Activated CD4-positive, CD25-positive, alpha-beta regulatory T cell treated with anti-CD3 and anti-CD28 coated beads, Interleukin-2, amount 50 U/mL, for 16 hours (primary cell): ENCODE measurements around the gene VWA5B2.
"Not testable (repeated sequence)": the region's sequence is repeated elsewhere in the genome, so short reads cannot be mapped to it uniquely, and the experiment has no call there.

Source experiments
- DNase-seq: peaks from one replicate; pipeline ENCODE4 v3.0.0-alpha.2; 2020; ENCODE audit warnings: low read depth, low spot score

VWA5B2 gene

GRCh38 chr3:184241447-184242296 is 12.3 kb downstream of the VWA5B2 start:
- DNase-seq = no peak

DNA sequence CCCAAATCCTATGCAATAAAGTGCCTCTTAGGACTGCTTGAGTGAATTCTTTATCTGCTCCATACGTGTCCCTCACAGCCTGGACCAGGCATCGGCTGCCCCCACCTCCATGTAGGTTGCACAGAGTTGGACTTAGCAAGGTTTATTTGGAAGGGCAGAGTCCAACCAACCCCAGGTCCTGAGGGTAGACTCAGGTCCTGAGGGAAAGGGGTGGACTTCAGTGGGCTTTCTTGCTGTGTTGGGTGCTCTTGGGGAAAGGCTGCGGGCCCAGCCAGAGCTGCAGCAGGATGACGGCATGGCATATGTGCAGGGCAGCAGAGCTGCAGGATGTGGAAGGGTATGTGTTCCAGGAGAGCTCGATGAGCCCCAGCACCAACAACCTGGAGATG is 12.9 kb downstream of the VWA5B2 start:
- DNase-seq = no peak

DNA sequence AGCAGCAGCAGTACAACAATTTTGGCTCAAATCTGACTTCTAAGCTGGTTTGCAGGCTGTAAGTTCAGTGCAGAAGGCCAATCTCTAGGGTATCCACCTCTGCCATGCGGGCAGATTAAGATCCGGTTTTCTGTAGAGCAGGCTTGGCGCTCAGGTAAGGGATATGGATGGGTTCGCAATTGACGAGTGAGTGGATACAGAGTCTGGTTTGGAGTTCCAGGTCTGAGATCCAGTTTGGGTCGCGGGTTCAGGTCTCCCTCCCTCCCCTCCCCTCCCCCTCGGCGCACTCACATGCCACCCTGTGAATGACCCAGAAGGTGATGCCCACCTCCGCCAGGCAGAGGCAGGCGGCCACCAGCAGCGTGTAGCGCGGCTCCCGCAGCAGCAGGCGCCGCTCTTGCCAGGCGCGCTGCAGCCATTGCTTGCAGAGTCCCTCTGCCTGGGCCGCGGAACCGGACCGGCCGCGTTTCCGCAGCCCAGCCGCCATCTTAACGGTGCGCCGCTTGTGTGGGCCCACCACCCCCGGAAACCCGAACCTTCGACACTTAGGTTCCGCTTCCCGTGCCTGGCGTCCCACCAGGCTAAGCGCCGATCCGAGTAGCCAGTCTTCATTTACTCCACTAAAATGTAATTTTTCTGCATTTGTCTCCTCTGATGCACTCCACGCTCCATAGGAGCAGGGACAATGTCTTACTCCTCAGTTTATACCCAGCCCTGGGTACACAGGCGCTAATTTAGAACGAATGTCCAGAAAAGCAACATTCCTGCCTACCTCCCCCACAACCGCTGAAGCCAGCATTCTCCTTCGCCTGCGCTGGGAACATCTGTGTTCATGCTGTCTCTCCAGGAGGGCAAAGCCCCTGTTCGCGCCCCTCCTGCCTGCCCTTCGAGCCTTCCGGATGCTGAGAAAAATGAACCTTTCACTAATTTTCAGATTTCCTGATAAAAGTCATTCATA is 19.3 kb downstream of the VWA5B2 start, which contains the start of gene ALG3:
Gene ALG3 (minus strand): TSS at position 509 of the 958 bp plus-strand sequence. CDS start 22 bp downstream, at position 487.
- peak; percentile 75 for DNase-seq

- peak; percentile 90 for DNase-seq
These were observed 20.2 kb downstream of the VWA5B2 start, which contains the start of gene EEF1AKMT4 for GRCh38 chr3:184249412-184250166. Gene EEF1AKMT4 (plus strand): TSS chr3:184249672. CDS start chr3:184249695, 23 bp downstream.

DNA sequence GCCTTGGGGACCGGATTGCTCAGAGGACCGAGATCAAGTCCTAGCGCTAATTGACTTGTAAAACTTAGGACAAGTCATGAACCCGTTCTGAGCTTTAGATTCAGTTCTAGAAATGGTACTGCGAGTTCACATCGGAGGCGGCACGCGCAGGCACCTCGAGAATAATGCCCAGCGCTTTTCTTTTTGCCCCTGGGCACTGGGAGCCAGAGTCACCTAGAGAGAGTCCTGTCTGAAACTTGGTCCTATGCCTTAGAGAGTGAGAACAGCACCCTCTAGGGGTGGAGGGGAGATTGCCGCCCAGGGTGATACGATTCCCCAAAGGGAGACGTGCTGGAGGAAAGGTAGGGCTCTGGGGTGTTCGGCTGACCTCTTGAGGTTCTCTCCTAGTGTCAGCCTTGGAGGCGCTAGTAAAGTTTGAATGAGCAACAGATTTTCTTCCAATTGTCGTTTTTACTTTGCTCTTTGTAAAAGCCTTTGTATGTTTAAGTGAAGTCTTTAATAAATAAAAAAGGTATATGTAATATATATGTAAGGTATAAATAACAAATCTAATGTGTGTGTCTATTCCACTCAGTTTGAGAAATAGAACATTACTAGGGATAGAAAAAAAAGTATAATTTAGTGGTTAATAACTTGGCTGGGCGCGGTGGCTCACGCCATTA is 20.9 kb downstream of the VWA5B2 start:
- DNase-seq = peak; percentile 84

DNA sequence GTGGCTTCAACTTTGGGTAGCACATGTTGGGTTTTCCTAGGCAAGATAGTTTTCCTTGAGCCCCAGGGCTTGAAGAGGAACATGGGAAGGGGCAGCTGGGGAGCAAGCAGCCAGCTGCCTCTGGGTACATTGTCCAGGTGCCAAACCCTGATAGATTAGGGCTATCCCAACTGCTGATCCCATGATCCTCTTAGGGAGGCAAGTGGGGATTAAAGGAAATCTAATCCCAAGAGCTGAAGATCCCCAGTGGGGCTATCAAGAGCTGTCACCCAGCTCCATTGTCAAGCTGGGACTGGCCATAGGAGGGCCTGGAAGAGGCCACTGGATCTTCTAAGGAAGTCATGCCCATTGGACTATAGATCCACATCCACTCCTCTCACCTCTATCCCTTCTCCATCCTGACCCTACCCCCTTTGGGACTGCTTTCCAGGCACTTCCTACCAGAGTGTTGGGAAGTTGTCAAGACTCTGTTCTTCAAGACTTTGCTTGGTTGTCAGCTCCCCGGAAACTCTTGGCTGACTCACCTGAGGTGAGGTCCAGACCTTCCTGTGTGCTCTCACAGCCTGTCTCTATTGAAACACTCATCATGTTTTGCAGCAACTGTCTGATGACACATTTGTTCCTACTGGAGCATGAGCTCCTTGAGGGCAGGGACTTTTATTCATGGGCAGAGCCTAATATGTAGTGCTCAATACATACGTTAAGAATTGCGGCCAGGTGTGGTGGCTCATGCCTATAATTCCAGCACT is 26.1 kb downstream of the VWA5B2 start:
- DNase-seq = no peak

- no peak for DNase-seq
These were observed 27.9 kb downstream of the VWA5B2 start for GRCh38 chr3:184257083-184257915.

GRCh38 chr3:184258926-184259325 is 29.5 kb downstream of the VWA5B2 start:
- no peak for DNase-seq

- DNase-seq = no peak
These were observed 30.1 kb downstream of the VWA5B2 start for GRCh38 chr3:184259396-184259877.

- DNase-seq = no peak
These were observed 30.7 kb downstream of the VWA5B2 start for GRCh38 chr3:184259878-184260723.

DNA sequence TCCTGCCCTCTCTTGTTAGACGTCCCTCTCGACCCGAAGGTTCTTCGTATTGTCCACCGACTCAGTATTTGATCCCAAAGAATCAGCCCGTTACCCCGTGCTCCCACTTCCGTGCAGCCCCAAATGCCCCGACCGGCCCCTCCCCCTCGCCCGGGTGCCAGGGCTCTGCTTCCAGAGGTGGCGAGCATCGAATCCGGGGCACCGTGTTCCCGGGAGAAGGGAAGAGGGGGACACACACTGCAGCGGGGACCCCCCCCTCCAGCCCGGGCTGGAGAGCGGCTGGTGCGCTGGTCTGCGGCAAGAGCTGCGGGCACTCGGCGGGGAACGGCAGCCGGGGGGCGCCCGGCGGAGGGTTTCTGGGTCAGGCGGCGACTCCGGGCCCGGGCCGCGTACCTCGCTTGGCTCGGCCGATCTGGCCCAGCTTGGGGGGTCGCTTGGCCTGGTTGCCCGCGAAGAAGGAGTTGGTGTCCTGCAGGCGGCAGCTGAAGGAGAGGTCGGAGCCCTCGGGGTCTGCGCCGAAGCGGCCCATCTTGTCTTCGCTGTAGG is 31.4 kb downstream of the VWA5B2 start:
- no peak for DNase-seq

DNA sequence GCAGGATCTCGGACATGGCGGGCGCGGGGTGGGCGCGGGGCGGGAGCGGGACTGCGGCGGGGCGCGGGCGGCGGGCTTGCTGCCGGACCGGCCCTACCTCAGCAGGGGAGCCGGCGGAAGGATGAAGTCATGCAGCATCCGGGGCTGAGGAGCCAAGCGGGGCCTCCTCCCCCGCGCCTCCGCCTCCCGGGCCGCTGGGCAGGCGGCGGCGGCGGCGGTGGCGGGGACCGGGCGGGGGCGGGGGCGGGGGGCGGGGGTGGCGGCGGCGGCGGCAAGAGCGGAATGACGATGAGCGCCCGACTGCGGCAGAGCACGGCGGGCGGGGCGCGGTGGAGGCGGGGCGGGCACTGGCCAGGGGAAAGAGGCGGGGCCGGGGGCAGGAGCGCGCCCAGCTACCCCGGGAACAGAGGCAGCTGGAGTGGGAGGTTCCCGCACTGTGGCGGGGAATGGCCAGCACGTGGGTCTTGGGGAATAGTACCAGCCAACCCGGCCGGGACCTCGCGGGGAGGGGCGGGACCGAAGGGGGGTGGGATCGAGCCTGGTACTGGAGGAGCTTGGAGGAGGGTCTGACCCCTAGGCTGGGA is 32.0 kb downstream of the VWA5B2 start, which contains the start of gene CAMK2N2:
Gene CAMK2N2 (minus strand): TSS at position 284 of the 584 bp plus-strand sequence. CDS start 268 bp downstream, at position 16.
- no peak for DNase-seq

DNA sequence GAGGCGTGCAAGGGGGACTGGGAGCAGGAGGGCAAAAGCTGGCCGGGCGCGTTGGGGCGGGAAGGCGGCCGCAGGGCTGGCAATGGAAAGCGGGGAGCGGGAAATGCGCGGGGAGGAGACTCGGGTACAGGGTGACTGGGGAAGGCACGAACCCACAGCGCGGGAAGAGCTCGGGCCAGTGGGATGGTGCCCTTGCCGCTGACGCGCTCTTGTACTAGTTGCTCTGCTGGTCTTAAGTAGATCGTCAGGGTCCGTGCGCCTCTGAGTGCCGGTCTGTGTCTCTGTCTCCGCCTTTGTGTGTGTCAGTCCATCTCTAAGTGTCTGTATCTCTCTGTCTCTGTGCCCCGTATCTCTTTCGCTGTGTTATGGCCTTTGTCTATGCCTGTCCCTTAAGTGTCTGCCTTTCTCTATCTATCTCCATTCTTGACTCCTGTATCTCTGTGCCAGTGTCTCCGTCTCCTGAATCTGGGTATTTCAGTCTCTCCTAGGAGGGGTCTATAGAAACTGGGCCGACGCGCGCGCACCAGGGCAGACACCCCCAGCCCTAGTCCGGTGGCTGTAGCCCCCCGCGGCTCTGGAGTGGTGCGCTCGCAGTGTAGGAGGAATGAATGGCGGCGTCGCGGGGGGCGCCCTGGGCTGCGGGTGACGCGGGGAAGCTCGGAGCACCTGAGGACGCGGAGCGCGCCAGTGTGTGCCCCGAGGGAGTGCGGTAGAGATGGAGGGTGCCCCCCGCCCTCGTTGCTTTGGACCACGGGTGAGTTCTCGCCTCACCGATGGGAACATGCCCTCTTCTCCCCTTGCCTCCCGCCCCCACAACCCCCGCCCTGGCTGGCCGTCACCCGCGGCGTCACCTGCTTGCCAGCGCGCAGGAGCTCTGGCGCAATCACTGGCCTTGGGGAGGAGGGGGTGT is 32.7 kb downstream of the VWA5B2 start:
- no peak for DNase-seq

DNA sequence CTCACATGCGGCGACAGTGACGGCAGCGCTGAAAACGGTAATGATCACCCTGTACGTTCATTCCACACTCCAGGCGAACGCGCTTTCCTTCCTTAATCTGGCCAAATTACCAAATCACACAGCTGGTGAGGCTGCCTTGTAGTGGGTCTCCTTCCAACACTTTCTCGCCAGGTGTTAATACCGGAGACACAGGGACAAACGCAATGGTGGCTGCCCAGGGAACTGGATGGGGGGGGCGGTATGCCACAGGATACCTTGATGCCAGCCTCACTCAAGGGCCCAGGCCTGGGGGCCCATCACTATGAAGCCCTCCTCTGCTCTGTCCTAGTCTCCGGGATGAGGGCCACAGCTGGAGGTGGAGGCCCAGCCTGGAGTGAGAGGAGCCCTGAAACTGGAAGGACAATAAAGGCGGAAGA is 33.4 kb downstream of the VWA5B2 start:
- DNase-seq = no peak

GRCh38 chr3:184267249-184267648 is 37.9 kb downstream of the VWA5B2 start:
- DNase-seq = not testable (repeated sequence)

GRCh38 chr3:184272269-184272668 is 42.9 kb downstream of the VWA5B2 start:
- no peak for DNase-seq
